GM18868 (cell line): Measurements from ENCODE around the gene MIEF1.
A peak's percentile ranks its signal among the peaks of the same experiment; 100 is the strongest.

Source experiments
- ATAC-seq: cut with Tn5 transposase; IDR thresholded peaks from one replicate; pipeline ENCODE4 v1.9.1; 2021; ENCODE audit warnings: mild to moderate bottlenecking, moderate library complexity; ENCODE audit not compliant: unreplicated experiment

The MIEF1 gene

DNA sequence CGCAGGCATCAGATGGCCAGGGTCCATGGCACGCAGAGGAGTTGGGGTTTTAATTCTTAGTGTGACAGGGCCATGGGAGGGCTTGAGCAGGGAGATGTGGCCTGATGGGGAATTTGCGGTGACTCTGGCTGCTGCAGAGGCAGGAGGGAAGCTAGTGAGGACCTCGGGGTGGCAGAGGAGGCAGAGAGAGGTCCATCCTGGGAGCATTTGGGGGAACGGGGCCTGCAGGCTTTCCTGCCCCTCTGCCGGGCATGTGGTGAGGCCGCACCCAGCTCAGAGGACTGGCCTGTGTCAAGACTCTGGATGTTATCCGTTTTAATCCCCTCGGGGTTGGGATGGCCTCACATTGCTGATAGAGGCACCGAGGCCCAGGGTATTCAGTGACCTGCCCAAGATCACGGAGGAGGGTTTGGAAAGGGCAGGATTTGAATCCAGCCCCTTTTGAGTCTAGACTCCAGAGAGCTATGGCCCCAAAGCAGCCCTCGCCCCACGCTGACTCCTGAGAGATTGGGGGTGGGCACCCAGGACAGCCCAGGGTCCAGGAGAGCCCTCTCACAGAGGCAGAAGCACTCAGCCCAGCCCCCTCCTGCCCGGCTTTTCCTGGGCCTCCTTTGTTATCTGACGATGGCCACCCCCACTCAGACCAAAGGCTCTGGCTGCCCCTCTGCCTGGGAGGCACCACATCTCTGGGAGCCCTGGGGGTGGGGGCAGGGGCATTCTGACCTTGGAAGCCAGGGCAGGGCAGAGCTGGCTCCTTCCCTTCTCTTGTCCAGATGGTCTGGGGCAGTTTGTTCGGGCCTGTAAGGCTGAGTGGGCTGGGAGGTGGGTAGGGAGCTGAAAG lies 31.4 kb upstream of the MIEF1 start:
- ATAC-seq = no peak

DNA sequence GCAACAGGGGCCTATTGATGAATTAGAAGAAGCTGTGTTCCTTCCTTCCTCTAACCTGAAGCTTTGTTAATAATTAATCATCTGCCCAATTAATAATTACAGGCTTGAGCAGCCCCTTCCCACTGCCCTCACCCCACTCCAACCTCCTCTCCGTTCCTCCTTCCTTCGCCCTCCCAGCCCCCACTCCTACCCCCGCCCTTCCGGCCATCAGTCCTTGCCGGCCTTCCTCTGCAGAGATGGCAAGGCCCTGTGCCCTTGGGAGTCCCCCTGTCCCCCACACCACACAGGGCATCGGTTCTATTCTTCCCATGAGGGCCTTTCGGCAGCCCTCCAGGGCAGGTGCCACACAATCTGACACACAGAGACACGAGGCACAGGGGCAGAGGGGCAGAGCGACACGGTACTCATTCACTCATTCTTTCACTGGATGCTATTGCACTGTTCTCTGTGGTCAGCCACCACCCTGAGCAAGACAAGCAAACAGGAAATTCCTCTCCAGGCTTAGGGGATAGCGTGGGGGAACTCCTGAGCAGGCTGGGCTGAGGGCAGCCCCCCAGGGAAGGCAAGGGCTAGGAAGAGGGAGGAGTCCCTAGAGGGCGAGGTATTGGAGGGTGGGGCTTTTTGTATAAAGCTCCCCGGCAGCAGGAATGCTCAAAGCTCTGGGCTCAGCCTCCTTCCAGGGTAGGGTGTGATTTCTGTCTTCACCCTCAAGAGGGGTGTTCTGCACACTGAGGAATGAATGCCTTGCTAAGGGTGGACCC lies 30.5 kb upstream of the MIEF1 start:
- peak; percentile 63 for ATAC-seq

DNA sequence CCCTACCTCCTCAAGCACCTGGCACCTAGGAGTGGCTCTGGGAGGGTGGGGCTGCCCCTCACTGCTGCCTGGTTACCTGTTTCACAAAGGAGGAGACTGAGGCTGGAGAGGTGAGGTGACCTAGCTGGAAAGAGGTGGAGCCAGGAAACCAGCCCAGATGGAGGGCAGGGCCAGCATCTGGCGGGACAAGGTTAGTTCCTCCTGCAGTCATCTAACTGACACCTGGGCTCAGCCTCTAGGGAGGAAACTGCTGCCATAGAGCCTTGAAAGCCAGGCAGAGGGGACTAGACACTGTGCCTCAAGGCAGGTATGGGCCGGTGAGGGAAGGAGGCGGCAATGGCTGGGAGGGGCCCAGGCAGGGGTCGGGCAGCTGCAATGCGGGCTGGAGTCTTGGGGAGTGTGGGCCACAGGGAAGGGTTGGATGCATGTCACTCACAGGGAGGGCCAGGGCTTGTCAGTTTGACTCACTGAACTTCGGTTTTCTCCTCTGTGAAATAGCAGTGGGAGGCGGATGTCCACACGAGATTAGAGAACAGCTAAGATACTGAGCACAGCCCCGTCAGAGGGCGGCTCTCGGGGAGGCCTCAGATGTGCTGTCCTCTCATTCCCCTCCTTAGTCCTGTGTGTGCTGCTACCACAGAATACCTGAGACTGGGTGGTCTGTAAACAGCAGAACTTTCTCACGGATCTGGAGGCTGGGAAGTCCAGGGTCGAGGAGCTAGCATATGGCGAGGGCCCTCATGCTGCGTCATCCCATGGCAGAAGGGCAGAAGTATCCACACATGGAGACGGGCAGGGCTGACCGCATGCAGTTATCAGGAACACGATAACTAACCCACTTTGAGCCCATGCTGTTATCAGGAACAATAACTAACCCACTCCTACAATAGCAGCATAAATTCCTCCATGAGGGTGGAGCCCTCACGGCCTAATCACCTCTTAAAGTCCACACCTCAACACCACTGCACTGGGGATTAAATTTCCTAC lies 29.2 kb upstream of the MIEF1 start:
- no peak for ATAC-seq

DNA sequence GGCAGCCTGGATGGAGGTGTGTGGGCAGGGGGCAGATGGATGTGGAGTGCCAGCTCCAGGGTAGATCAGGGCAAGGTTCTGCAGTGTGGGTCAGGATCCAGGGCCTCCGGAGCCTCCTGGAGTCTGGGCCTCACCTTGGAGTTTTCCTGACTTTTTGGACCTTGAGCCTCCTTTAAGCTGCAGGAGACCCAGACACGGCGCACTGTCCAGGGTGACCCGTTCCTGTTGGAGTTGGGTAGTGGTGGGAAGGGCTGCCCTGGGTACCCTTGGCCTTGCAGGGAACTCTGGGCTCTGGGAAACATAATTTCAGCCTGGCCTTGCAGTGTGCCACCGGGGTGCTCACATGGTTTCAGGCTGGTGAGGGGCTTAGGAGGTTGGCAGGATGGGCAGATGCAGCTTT lies 28.2 kb upstream of the MIEF1 start:
- no peak for ATAC-seq

DNA sequence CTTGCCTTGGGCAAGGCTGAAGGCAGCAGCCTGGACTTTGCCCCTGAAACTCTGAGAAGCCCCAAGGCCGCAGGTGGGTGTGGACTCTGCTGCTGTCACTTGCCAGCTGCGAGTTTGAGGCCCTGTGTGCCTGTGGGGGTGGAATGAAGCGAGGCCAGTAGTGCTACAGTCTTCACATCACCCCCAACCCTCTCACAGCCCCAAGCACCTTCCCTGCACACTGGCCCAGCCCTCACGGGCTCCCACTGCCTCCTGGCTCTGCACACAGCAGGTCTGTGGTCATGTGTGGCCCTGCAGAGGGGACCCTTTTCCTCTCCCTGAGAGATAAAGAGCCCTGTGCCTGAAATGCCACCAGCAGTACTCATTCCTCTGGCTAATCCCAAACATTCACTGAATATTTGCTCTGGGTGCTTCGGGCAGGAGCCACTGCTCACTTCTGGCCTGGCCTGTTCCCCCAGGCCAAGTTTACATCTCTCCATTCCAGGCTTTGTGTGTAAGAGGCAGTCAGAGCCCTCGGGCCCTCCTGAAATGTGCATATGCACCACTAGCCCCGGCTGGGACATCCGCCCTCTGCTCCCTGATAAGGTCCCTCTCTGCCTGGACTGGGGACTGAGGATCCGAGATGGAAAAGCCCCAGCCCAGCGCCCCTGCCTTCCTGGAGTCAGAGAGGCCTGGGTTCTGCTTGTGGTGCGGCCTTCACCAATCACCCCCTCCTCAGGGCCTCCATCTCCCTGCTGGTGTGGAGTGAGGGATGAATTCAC lies 27.6 kb upstream of the MIEF1 start:
- no peak for ATAC-seq

DNA sequence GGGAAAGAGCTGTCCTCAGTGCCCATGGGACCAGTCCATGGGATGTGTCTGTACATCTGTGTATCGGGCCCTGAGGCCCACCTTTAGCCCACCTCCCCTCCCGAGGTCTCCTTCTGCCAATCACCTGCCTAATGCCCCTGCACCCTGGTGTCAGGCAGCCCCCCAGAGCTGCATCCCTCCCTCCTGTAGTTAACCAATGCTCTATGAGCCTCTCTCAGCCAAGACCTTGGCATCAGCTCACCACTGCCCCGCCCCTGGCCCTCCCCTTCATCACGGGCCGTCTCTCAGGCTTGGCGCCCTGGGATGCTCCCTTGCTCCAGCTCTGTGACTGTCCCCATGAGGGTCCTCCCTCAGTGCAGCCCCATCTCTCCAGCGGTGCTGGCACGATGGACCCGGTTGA lies 26.8 kb upstream of the MIEF1 start:
- no peak for ATAC-seq

DNA sequence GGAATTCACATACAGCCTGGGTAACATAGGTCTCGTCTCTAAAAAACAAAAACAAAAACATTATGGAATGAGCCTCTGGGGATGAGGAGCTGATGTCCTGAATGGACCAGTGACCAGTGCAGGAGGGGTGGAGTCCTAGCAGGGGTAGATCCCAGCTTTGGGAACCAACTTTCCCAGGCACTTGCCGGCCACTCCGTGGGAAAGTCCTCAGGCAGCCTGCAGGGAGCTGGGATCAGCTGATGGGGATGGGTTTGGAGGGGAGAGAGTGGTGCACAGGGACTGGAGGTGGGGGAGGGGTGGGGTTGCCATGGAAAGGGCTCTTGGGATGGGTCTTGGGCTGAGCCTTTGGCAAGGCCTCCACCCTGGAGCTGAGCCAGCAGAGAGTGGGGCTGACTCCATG lies 26.2 kb upstream of the MIEF1 start:
- ATAC-seq = no peak

DNA sequence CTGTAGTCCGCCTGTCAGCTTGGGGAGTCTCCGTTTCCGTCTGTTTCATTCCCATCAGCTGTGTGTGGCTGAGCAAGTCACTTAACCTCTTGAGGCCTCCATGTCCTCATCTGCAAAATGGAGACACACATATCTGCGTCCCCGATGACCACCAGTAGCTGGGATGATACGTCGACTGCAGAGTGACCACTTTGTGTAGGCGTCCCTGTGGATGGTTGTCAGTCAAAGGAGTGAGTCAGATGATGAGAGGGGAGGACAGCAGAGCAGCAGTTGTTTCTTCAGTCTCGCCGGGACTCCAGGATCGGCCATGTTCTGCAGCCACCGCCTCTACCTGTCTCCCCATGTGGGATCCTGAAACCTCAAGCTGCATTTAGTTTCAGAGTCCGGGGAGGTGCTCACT lies 25.4 kb upstream of the MIEF1 start:
- ATAC-seq = no peak

DNA sequence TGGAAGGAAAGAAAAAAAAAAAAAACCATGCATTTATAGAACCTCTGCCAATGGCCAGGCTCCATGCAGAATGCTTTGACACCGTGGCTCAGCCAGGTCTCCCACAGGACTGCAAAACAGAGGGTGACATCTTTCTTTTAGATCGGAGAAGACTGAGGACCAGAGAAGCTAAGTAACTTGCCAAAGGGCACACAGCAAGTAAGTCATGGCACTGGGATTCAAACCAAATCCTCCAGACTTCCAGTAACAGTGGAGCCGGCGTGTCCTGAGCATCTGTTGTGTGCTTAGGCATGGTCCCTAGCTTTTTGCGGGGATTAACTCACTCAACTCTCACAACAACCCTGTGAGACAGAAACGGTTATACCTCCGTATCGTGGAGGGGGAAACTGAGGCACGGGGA lies 24.5 kb upstream of the MIEF1 start:
- ATAC-seq = no peak

DNA sequence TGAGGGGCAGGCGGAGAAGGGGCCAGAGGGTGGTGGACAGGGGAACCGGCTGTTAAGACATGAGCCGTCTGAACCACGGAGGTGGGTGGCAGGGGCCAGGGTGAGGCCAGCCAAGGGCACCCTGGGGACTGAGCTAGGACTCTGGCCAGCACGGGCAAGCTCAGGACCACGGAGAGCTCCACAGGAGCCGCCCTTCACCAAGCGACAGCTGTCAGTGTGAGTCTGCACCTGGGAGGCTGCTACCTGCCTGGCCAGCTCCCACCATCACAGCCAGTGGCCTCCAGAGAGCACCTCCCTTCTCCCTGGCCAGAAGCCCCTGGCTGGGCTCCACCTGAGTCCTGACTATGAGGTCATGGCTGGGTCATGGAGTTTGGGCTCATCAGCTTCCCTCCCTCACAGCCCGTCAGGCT lies 23.6 kb upstream of the MIEF1 start:
- no peak for ATAC-seq

DNA sequence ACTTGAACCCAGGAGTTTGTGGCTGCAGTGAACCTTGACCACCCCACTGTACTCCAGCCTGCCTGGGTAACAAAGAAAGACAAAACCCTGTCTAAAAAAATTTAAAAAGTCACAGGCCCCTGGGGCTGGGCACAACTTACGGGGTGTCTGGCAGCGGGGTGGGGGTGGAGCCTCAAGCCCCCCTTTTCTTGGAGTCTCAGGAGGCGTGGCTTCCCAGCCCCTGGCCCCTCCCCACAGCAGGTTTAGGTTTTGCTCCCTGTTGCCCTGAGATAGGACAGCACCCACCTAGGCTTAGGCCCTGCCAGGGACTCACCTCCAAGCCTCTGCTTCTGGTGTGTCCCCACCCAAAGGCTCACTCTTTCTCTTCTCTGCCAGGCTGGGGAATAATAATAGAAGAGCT lies 22.8 kb upstream of the MIEF1 start:
- no peak for ATAC-seq

DNA sequence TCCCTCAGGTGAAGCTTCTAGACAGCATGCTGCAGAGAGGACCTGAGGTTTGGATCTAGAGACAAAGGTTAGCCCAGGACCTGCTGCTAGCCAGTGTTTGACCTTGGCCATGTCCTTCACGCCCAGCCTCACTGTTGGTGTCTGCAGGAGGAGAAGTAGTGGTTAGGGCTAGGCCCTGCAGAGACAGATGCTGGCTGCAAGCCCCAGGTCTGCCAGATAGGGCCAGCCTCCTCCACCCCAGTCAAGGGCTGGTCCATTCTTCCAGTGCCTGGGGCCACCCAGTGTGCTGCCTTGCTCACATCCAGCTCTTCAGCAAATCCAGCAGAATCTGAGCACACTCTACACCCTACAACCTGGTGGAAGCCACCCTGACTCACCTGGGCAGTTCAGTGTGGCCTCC lies 21.5 kb upstream of the MIEF1 start:
- ATAC-seq = no peak

DNA sequence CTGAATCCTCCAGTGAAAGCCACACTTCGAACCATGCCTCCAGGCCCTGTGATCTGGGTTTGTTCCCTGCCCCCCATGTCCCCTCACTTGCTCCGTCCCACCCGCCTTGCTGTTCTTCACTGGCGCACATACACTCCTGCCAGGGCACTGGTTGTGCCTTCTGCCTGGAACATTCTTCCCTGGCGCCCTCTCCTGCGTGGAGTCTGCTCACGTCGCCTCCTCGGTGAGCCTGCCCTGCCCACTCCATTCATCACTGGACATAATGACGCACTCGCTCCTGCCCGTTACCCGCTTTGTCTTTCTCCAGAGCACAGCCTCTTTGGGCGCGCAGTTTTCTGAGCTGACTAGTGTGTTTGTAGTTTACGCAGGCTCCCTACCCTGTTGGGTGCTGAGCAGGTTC lies 21.0 kb upstream of the MIEF1 start:
- no peak for ATAC-seq

DNA sequence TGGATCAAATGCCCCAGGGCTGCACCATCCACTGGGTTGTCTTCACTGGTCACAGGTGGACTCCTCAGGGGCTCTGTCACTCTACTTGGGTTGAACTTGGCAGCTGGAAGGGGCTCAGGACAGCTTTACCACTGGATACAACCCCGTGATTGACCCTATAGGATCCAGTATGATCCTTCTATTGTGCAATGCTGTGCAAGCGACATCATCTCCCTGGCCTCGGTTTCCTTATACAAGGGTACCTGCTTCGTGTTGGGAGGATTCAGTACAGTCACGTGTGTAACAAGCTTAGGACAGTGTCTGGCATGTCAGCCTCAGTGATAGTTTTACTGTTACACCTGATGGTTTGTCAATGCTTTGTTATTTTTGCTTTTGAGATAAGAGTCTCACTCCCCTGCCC lies 20.5 kb upstream of the MIEF1 start:
- no peak for ATAC-seq

DNA sequence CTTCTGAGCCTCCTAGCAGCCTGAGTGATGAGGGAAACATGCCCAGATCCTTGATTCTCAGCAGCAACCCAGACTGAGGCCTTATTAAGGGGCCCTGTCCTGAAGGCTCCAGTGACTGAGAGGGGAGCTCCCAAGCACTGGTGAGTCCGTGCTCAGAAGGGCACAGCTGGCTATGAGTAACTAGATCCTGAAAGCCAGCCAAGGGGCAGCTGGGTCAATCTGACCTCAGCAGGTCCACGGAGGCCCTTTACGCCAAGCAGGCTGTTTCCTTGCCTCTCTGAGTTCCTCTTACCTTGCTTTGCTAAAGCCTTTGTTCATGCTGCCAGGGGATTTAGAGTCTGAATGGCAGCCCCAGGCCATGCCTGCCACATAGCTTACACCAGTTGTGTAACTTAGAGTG lies 19.3 kb upstream of the MIEF1 start:
- no peak for ATAC-seq

DNA sequence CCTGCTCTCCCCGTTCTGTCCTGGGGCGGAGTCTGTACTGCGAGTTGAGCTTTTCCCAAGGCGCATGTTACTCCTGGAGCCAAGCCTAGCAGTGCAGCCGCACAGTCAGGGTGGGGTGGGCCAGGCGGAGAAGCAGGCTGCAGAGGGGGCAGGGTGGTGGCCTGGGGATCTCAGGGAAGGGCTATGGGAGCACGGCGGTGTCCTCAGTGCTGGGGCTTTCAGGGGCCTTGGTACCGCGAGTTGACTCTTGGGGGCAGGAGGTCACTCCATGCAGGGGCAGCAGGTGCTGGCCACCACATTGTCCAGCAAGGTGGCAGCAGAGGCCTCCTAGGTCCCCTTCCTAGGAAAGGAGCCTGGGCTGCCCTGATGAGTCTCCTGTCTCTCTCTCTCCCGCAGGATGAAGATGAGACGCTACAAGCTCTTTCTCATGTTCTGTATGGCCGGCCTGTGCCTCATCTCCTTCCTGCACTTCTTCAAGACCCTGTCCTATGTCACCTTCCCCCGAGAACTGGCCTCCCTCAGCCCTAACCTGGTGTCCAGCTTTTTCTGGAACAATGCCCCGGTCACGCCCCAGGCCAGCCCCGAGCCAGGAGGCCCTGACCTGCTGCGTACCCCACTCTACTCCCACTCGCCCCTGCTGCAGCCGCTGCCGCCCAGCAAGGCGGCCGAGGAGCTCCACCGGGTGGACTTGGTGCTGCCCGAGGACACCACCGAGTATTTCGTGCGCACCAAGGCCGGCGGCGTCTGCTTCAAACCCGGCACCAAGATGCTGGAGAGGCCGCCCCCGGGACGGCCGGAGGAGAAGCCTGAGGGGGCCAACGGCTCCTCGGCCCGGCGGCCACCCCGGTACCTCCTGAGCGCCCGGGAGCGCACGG lies 14.9 kb upstream of the MIEF1 start:
- no peak for ATAC-seq

DNA sequence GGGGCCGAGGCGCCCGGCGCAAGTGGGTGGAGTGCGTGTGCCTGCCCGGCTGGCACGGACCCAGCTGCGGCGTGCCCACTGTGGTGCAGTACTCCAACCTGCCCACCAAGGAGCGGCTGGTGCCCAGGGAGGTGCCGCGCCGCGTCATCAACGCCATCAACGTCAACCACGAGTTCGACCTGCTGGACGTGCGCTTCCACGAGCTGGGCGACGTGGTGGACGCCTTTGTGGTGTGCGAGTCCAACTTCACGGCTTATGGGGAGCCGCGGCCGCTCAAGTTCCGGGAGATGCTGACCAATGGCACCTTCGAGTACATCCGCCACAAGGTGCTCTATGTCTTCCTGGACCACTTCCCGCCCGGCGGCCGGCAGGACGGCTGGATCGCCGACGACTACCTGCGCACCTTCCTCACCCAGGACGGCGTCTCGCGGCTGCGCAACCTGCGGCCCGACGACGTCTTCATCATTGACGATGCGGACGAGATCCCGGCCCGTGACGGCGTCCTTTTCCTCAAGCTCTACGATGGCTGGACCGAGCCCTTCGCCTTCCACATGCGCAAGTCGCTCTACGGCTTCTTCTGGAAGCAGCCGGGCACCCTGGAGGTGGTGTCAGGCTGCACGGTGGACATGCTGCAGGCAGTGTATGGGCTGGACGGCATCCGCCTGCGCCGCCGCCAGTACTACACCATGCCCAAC lies 14.1 kb upstream of the MIEF1 start:
- ATAC-seq = no peak

DNA sequence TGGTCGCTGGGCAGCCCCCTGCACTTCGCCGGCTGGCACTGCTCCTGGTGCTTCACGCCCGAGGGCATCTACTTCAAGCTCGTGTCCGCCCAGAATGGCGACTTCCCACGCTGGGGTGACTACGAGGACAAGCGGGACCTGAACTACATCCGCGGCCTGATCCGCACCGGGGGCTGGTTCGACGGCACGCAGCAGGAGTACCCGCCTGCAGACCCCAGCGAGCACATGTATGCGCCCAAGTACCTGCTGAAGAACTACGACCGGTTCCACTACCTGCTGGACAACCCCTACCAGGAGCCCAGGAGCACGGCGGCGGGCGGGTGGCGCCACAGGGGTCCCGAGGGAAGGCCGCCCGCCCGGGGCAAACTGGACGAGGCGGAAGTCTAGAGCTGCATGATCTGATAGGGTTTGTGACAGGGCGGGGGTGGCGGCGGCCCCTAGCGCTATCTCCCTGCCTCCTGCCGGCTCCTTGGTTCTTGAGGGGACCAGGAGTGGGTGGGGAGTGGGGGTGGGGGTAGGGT lies 13.5 kb upstream of the MIEF1 start:
- ATAC-seq = no peak
